Karpas-422 (cell line): ENCODE measurements around the gene DENND1B. TPM values are rescaled to one million over a fixed set of nuclear protein-coding genes. Genes with fewer than 3 reads are reported as not detected.
"Not testable (repeated sequence)": the region's sequence is repeated elsewhere in the genome, so short reads cannot be mapped to it uniquely, and the experiment has no call there.

Experiments
- DNase-seq: peaks from one replicate; pipeline ENCODE4 v3.0.0-alpha.2; 2015
- H2AFZ ChIP-seq: fragments of 200-600 bp; sonication (generic); 2 replicates; pipeline ENCODE4 v1.6.1; 2014; ENCODE audit warnings: antibody characterized with exemption, low read length, mixed read lengths
- H3K27ac ChIP-seq: fragments of 200-600 bp; sonication (generic); 2 replicates; pipeline ENCODE4 v1.5.1; 2014; ENCODE audit warnings: mild to moderate bottlenecking, low read length, moderate library complexity
- H3K27me3 ChIP-seq: fragments of 200-600 bp; sonication (generic); 2 replicates; pipeline ENCODE4 v1.6.1; 2014; ENCODE audit warnings: low read length, mixed read lengths
- H3K36me3 ChIP-seq: fragments of 200-600 bp; sonication (generic); 2 replicates; pipeline ENCODE4 v1.6.1; 2014; ENCODE audit warnings: low read length, mixed read lengths; ENCODE audit not compliant: insufficient read depth
- H3K4me1 ChIP-seq: fragments of 200-600 bp; sonication (generic); 2 replicates; pipeline ENCODE4 v1.6.1; 2014; ENCODE audit warnings: mild to moderate bottlenecking, low read length, mixed read lengths
- H3K4me2 ChIP-seq: fragments of 200-600 bp; sonication (generic); 2 replicates; pipeline ENCODE4 v1.6.1; 2014; ENCODE audit warnings: low read length, low read depth, mild to moderate bottlenecking; ENCODE audit not compliant: poor library complexity, severe bottlenecking
- H3K4me3 ChIP-seq: fragments of 200-600 bp; sonication (generic); 2 replicates; pipeline ENCODE4 v1.5.1; 2014; ENCODE audit warnings: mild to moderate bottlenecking, antibody characterized with exemption, low read length, mixed read lengths
- H3K79me2 ChIP-seq: fragments of 200-600 bp; sonication (generic); 2 replicates; pipeline ENCODE4 v1.6.1; 2014; ENCODE audit warnings: mild to moderate bottlenecking, low read length, mixed read lengths
- H3K9ac ChIP-seq: fragments of 200-600 bp; sonication (generic); 2 replicates; pipeline ENCODE4 v1.6.0; 2014; ENCODE audit warnings: low read length
- H3K9me2 ChIP-seq: fragments of 200-600 bp; sonication (generic), shearing (Covaris generic); replicated peaks from 2 replicates; pipeline ENCODE4 v1.6.0; 2014; ENCODE audit warnings: mild to moderate bottlenecking, low read length, moderate library complexity; ENCODE audit not compliant: insufficient read depth
- H3K9me3 ChIP-seq: fragments of 300-700, 200-600 bp; sonication (generic); 2 replicates; pipeline ENCODE4 v1.6.1; 2014; ENCODE audit warnings: low read length, mixed read lengths
- H4K20me1 ChIP-seq: fragments of 200-600 bp; sonication (generic); 2 replicates; pipeline ENCODE4 v1.6.1; 2014; ENCODE audit warnings: mild to moderate bottlenecking, antibody characterized with exemption, low read length, low read depth; ENCODE audit not compliant: insufficient read depth
- total RNA-seq: library from RNA; depleted of rRNA; stranded (reverse); fragments of >200 nt; shearing (Covaris generic); gene quantifications from 2 replicates; pipeline ENCODE4 v1.2.3, GENCODE V29; 2014; ENCODE audit warnings: low replicate concordance

The DENND1B gene
- total RNA-seq, 1 experiment from 2014 or later = 36.0 TPM

DNA sequence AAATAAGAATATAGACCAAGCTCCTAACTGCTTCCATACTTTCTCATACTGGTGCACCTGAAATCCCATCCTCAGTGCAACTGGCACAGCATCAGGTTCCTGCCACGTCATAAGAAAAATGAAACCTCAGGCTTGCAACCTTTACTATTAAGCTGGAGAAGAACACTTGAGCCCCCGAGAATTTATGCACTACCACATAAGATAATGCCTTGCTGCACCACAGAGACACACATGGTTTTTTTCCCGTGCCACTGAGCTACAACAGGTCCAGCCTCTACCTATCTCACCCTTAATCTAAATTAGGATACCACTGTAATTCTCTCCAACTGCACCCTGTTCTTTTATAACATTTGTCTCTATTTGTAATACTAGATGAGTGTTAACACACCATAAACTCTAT is 174.5 kb downstream of the DENND1B start:
- H3K9me2 ChIP-seq = no peaks in the 10 kb centered on the region
- DNase-seq = no peak
- H3K4me1 ChIP-seq = peaks cover 8% of the 10 kb centered on the region
- H4K20me1 ChIP-seq = no peaks in the 10 kb centered on the region
- no peak overlapping the region for H2AFZ ChIP-seq
- H3K27ac ChIP-seq = no peak overlapping the region
- no peaks in the 10 kb centered on the region for H3K9me3 ChIP-seq
- no peak overlapping the region for H3K4me3 ChIP-seq
- H3K27me3 ChIP-seq = no peaks in the 10 kb centered on the region
- no peak overlapping the region for H3K9ac ChIP-seq
- no peaks in the 10 kb centered on the region for H3K36me3 ChIP-seq
- no peak overlapping the region for H3K4me2 ChIP-seq
- H3K79me2 ChIP-seq = no peaks in the 10 kb centered on the region

- Histone ChIP-seq H3K4me2 (no peak overlapping the region), H3K9me2 (no peaks in the 10 kb centered on the region), H4K20me1 (no peaks in the 10 kb centered on the region), H3K36me3 (no peaks in the 10 kb centered on the region), H3K9ac (no peak overlapping the region), H3K9me3 (no peaks in the 10 kb centered on the region), H3K79me2 (no peaks in the 10 kb centered on the region), H3K27me3 (no peaks in the 10 kb centered on the region), H3K4me1 (peaks cover 13% of the 10 kb centered on the region), H3K27ac (no peak overlapping the region), H3K4me3 (no peak overlapping the region), H2AFZ (no peak overlapping the region)
- no peak for DNase-seq
Measured at GRCh38 chr1:197599789-197600188, 175.5 kb downstream of the DENND1B start.

DNA sequence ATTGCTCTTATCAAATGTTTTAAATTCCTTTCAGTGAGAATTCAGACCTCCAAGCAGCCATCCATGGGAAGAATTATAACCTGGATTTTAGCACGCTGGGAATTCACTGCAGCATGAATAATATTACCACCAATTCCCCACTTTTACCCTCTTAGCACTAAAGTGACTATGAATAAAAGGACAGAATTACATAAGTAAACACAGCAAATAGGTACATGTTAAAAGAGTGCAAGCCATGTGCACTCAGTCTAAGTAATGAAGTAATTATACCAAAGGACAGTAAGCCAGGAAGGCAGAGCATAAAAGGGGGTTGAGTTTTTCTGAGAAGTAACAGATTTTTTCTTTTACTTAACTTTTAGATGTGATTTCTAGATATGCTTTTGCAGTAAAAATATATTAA is 176.3 kb downstream of the DENND1B start:
- H2AFZ ChIP-seq = no peak overlapping the region
- H3K9me2 ChIP-seq = no peaks in the 10 kb centered on the region

GRCh38 chr1:197595304-197595904 is 179.9 kb downstream of the DENND1B start:
- Histone ChIP-seq H3K36me3 (no peaks in the 10 kb centered on the region), H3K4me2 (no peak overlapping the region), H3K27ac (no peak overlapping the region), H3K4me3 (no peak overlapping the region), H3K9me3 (no peaks in the 10 kb centered on the region), H3K79me2 (no peaks in the 10 kb centered on the region), H3K9ac (no peak overlapping the region), H3K4me1 (peaks cover 13% of the 10 kb centered on the region), H2AFZ (no peak overlapping the region), H4K20me1 (no peaks in the 10 kb centered on the region), H3K9me2 (no peaks in the 10 kb centered on the region), H3K27me3 (no peaks in the 10 kb centered on the region)
- DNase-seq = no peak

More for the DNA sequence above, 176.3 kb downstream of the DENND1B start:
- H4K20me1 ChIP-seq = no peaks in the 10 kb centered on the region
- H3K79me2 ChIP-seq = no peaks in the 10 kb centered on the region
- no peaks in the 10 kb centered on the region for H3K36me3 ChIP-seq
- H3K9ac ChIP-seq = no peak overlapping the region
- peaks cover 13% of the 10 kb centered on the region for H3K4me1 ChIP-seq
- DNase-seq = no peak
- H3K4me3 ChIP-seq = no peak overlapping the region
- no peaks in the 10 kb centered on the region for H3K27me3 ChIP-seq
- no peak overlapping the region for H3K27ac ChIP-seq
- H3K9me3 ChIP-seq = no peaks in the 10 kb centered on the region
- no peak overlapping the region for H3K4me2 ChIP-seq

GRCh38 chr1:197590687-197591086 is 184.6 kb downstream of the DENND1B start:
- Histone ChIP-seq H3K4me2 (no peak overlapping the region), H3K9me3 (no peaks in the 10 kb centered on the region), H3K9ac (no peak overlapping the region), H3K9me2 (no peaks in the 10 kb centered on the region), H3K4me3 (no peak overlapping the region), H3K36me3 (no peaks in the 10 kb centered on the region), H3K27me3 (no peaks in the 10 kb centered on the region), H4K20me1 (no peaks in the 10 kb centered on the region), H2AFZ (no peak overlapping the region), H3K4me1 (peaks cover 7% of the 10 kb centered on the region), H3K79me2 (no peaks in the 10 kb centered on the region), H3K27ac (no peak overlapping the region)
- DNase-seq = no peak

GRCh38 chr1:197585809-197586208 is 189.5 kb downstream of the DENND1B start:
- H3K9ac ChIP-seq = no peak overlapping the region
- H3K9me2 ChIP-seq = no peaks in the 10 kb centered on the region
- H3K4me3 ChIP-seq = no peak overlapping the region
- H3K4me2 ChIP-seq = no peak overlapping the region
- H3K79me2 ChIP-seq = no peaks in the 10 kb centered on the region
- no peak overlapping the region for H2AFZ ChIP-seq
- no peak overlapping the region for H3K27ac ChIP-seq
- H3K9me3 ChIP-seq = no peaks in the 10 kb centered on the region
- peaks cover 3% of the 10 kb centered on the region; the same call in 1 of the 2 replicates for H3K4me1 ChIP-seq
- H3K27me3 ChIP-seq = no peaks in the 10 kb centered on the region
- H4K20me1 ChIP-seq = no peaks in the 10 kb centered on the region
- no peaks in the 10 kb centered on the region for H3K36me3 ChIP-seq
- no peak for DNase-seq

- Histone ChIP-seq H3K79me2 (no peaks in the 10 kb centered on the region), H2AFZ (no peak overlapping the region), H3K4me3 (no peak overlapping the region), H3K27ac (no peak overlapping the region), H3K27me3 (no peaks in the 10 kb centered on the region), H3K9me3 (no peaks in the 10 kb centered on the region), H3K36me3 (no peaks in the 10 kb centered on the region), H3K4me1 (no peaks in the 10 kb centered on the region), H3K9me2 (no peaks in the 10 kb centered on the region), H3K9ac (no peak overlapping the region), H3K4me2 (no peak overlapping the region), H4K20me1 (no peaks in the 10 kb centered on the region)
- no peak for DNase-seq
Measured at GRCh38 chr1:197577580-197577979, 197.7 kb downstream of the DENND1B start.

DNA sequence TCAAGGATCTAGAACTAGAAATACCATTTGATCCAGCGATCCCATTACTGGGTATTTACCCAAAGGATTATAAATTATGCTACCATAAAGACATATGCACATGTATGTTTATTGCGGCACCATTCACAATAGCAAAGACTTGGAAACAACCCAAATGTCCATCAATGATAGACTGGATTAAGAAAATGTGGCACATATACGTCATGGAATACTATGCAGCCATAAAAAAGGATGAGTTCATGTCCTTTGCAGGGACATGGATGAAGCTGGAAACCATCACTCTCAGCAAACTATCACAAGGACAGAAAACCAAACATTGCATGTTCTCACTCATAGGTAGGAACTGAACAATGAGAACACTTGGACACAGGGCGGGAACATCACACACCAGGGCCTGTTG is 199.7 kb downstream of the DENND1B start:
- H3K27ac ChIP-seq, H3K79me2 ChIP-seq, H4K20me1 ChIP-seq, H3K36me3 ChIP-seq, H3K9me2 ChIP-seq, H3K27me3 ChIP-seq, H3K9me3 ChIP-seq, H2AFZ ChIP-seq, H3K4me1 ChIP-seq, H3K4me2 ChIP-seq, DNase-seq, H3K9ac ChIP-seq, H3K4me3 ChIP-seq: not testable (repeated sequence)
